H1 (cell line): ENCODE data around the gene RERE. TPM values are rescaled to one million over a fixed set of nuclear protein-coding genes. Genes with fewer than 3 reads are reported as not detected.
"Not testable (repeated sequence)": the region's sequence is repeated elsewhere in the genome, so short reads cannot be mapped to it uniquely, and the experiment has no call there.

Experiments
- CTCF ChIA-PET: fragments of 300-600 bp; sonication (Branson Sonifier 250); formaldehyde crosslinking; loops from one replicate; lab custom pipeline; 2021; ENCODE audit not compliant: partially characterized antibody; lab: Charles Lee
- POLR2A ChIA-PET: fragments of 300-600 bp; sonication (Branson Sonifier 250); formaldehyde crosslinking; loops from one replicate; lab custom pipeline; 2021; ENCODE audit warnings: inconsistent platforms; ENCODE audit not compliant: partially characterized antibody; lab: Charles Lee
- DNase-seq, 2 experiments: peaks; one replicate each; pipeline versions ENCODE4 v3.0.0 to v3.0.0-alpha.2; 2010 to 2022; ENCODE audit warnings: low spot score in 2 of 2, low read depth in 1 of 2, mixed read lengths in 1 of 2
- FAIRE-seq: peaks from 2 replicates; lab custom pipeline; 2011; peaks lifted over from hg19 to GRCh38; lab: Jason Lieb, UNC
- H2AFZ ChIP-seq: 2 replicates; pipeline ENCODE4 v1.8.1; 2012; ENCODE audit warnings: low read length, inconsistent platforms
- H2AK5ac ChIP-seq: 2 replicates; pipeline ENCODE4 v1.6.1; 2013; ENCODE audit warnings: low read depth, low read length
- H2BK120ac ChIP-seq: replicated peaks from 2 replicates; pipeline ENCODE3; 2013; ENCODE audit warnings: low read depth, low read length, inconsistent platforms
- H2BK12ac ChIP-seq: 2 replicates; pipeline ENCODE4 v1.6.1; 2013; ENCODE audit warnings: low read depth, low read length
- H2BK15ac ChIP-seq: 2 replicates; pipeline ENCODE4 v1.6.1; 2013; ENCODE audit warnings: low read length
- H2BK20ac ChIP-seq: 2 replicates; pipeline ENCODE4 v1.6.1; 2013; ENCODE audit warnings: low read length
- H2BK5ac ChIP-seq: 2 replicates; pipeline ENCODE4 v1.6.1; 2013; ENCODE audit warnings: low read depth, low read length
- H3K14ac ChIP-seq: 2 replicates; pipeline ENCODE4 v1.6.1; 2013; ENCODE audit warnings: inconsistent platforms; ENCODE audit not compliant: insufficient read length
- H3K18ac ChIP-seq: 2 replicates; pipeline ENCODE4 v1.6.1; 2013; ENCODE audit warnings: low read length; ENCODE audit errors: extremely low read depth
- H3K23ac ChIP-seq: 2 replicates; pipeline ENCODE4 v1.6.1; 2013; ENCODE audit warnings: inconsistent platforms; ENCODE audit not compliant: insufficient read length
- H3K23me2 ChIP-seq: 2 replicates; pipeline ENCODE4 v1.6.1; 2013; ENCODE audit warnings: low read depth, low read length
- H3K27ac ChIP-seq: 2 replicates; pipeline ENCODE4 v1.6.1; 2011; ENCODE audit warnings: low read depth, low read length, inconsistent platforms
- H3K27me3 ChIP-seq, 4 experiments: replicated peaks in 1 of 4; 1 replicate in 1 of 4; 2 replicates in 3 of 4; pipeline versions ENCODE4 v1.6.1 to v1.8.1; 2011 to 2013; ENCODE audit warnings: low read length in 3 of 4, mild to moderate bottlenecking in 3 of 4, inconsistent platforms in 2 of 4, mixed read lengths in 2 of 4, moderate library complexity in 1 of 4; ENCODE audit not compliant: control insufficient read depth in 3 of 4, insufficient read depth in 3 of 4; ENCODE audit errors: extremely low read depth in 1 of 4
- H3K36me3 ChIP-seq, 4 experiments: 2 replicates each; pipeline versions ENCODE4 v1.6.1 to v1.8.1; 2011 to 2013; ENCODE audit warnings: mild to moderate bottlenecking in 4 of 4, low read length in 3 of 4, moderate library complexity in 2 of 4, control low read depth in 1 of 4, inconsistent platforms in 1 of 4; ENCODE audit not compliant: insufficient read depth in 4 of 4, control insufficient read depth in 2 of 4
- H3K4ac ChIP-seq: replicated peaks from 2 replicates; pipeline ENCODE3; 2013; ENCODE audit warnings: low read length, low read depth, mixed read lengths, inconsistent platforms; ENCODE audit not compliant: insufficient read length
- H3K4me1 ChIP-seq, 4 experiments: replicated peaks in 1 of 4; 1 replicate in 1 of 4; 2 replicates in 3 of 4; pipeline versions ENCODE4 v1.6.1 to v1.8.1; 2011 to 2013; ENCODE audit warnings: low read length in 3 of 4, inconsistent platforms in 2 of 4, mixed read lengths in 1 of 4; ENCODE audit not compliant: insufficient read depth in 4 of 4, control insufficient read depth in 3 of 4
- H3K4me2 ChIP-seq, 2 experiments: 2 replicates each; pipeline versions ENCODE4 v1.6.1 to v1.8.1; 2011 to 2013; ENCODE audit warnings: low read depth in 2 of 2, low read length in 2 of 2, control low read depth in 1 of 2, inconsistent platforms in 1 of 2, mild to moderate bottlenecking in 1 of 2; ENCODE audit not compliant: insufficient read depth in 1 of 2
- H3K4me3 ChIP-seq, 4 experiments: fragments of 200-600, 300-600 bp in 1 of 4; sonication (generic), shearing (Covaris generic), sonication (Bioruptor Twin) in 1 of 4; 2 replicates each; pipeline versions ENCODE4 v1.5.1 to v1.8.1; 2011 to 2016; ENCODE audit warnings: low read length in 4 of 4, low read depth in 3 of 4, control low read depth in 2 of 4, inconsistent platforms in 2 of 4, mild to moderate bottlenecking in 2 of 4, mixed read lengths in 1 of 4, moderate library complexity in 1 of 4; ENCODE audit not compliant: insufficient read depth in 2 of 4; ENCODE audit errors: extremely low read depth in 1 of 4
- H3K56ac ChIP-seq: replicated peaks from 2 replicates; pipeline ENCODE3; 2013; ENCODE audit warnings: low read depth, mild to moderate bottlenecking, mixed read lengths, low read length, inconsistent platforms; ENCODE audit not compliant: insufficient read length
- H3K79me1 ChIP-seq: 2 replicates; pipeline ENCODE4 v1.6.1; 2013; ENCODE audit warnings: low read depth, low read length, control low read depth
- H3K79me2 ChIP-seq, 2 experiments: 2 replicates each; pipeline versions ENCODE4 v1.6.1 to v1.8.1; 2012 to 2013; ENCODE audit warnings: low read length in 2 of 2, mild to moderate bottlenecking in 2 of 2, inconsistent platforms in 1 of 2; ENCODE audit not compliant: insufficient read depth in 2 of 2, control insufficient read depth in 1 of 2
- H3K9ac ChIP-seq, 4 experiments: replicated peaks in 1 of 4; 1 replicate in 1 of 4; 2 replicates in 3 of 4; pipeline versions ENCODE4 v1.6.1 to v1.8.1; 2011 to 2013; ENCODE audit warnings: low read depth in 3 of 4, low read length in 3 of 4, control low read depth in 2 of 4, mild to moderate bottlenecking in 2 of 4, moderate library complexity in 2 of 4, inconsistent platforms in 1 of 4; ENCODE audit errors: extremely low read depth in 1 of 4
- H3K9me3 ChIP-seq, 2 experiments: 2 replicates each; pipeline versions ENCODE4 v1.6.1 to v1.8.1; 2012 to 2013; ENCODE audit warnings: mild to moderate bottlenecking in 2 of 2, moderate library complexity in 2 of 2, control low read depth in 1 of 2, inconsistent platforms in 1 of 2, low read depth in 1 of 2, low read length in 1 of 2, mixed read lengths in 1 of 2; ENCODE audit not compliant: insufficient read depth in 2 of 2
- H4K20me1 ChIP-seq, 2 experiments: replicated peaks in 1 of 2; 2 replicates each; pipeline versions ENCODE3 to v1.8.1; 2011 to 2013; ENCODE audit warnings: inconsistent platforms in 2 of 2, low read length in 2 of 2, mild to moderate bottlenecking in 1 of 2; ENCODE audit not compliant: insufficient read depth in 2 of 2, control insufficient read depth in 1 of 2
- H4K5ac ChIP-seq: 2 replicates; pipeline ENCODE4 v1.6.1; 2013; ENCODE audit warnings: low read length, low read depth, mixed read lengths, inconsistent platforms; ENCODE audit not compliant: insufficient read length
- H4K8ac ChIP-seq: 2 replicates; pipeline ENCODE4 v1.8.0; 2013; ENCODE audit warnings: mild to moderate bottlenecking, moderate library complexity, low read length, inconsistent platforms; ENCODE audit not compliant: insufficient read depth; ENCODE audit errors: extremely low read depth
- H4K91ac ChIP-seq: replicated peaks from 2 replicates; pipeline ENCODE3; 2013; ENCODE audit warnings: low read length, mixed read lengths, inconsistent platforms; ENCODE audit not compliant: insufficient read length
- WGBS, 2 experiments: shearing (Covaris generic) in 1 of 2; methylation state at CpG; one replicate each; pipeline versions ENCODE4 v1.1.6 to v1.1.7; 2013 to 2015; ENCODE audit warnings: low lambda C conversion rate in 2 of 2, mixed read lengths in 2 of 2, inconsistent platforms in 1 of 2, low coverage in 1 of 2, missing lambda C conversion rate in 1 of 2; ENCODE audit not compliant: insufficient replicate concordance in 2 of 2, insufficient coverage in 1 of 2, insufficient read length in 1 of 2; ENCODE audit errors: extremely low coverage in 1 of 2, missing lambda C conversion rate in 1 of 2; 5-methylcytosine and 5-hydroxymethylcytosine counted together
- polyA plus RNA-seq, 7 experiments: library from polyadenylated mRNA; depleted of rRNA in 3 of 7; stranded (reverse) in 5 of 7; unstranded in 2 of 7; fragments of >200 nt in 5 of 7; fragments of 200-250 nt in 2 of 7; gene quantifications; 1 replicate in 5 of 7; 2 replicates in 1 of 7; 4 replicates in 1 of 7; pipeline versions ENCODE4 v1.2.1 to v1.2.3, GENCODE V29; 2011 to 2013; ENCODE audit warnings: missing spikeins in 2 of 7, mixed read lengths in 2 of 7
- total RNA-seq: library from RNA; stranded (reverse); fragmentation: NEBNext Ultra II Directional; extraction: Animal tissue kit (Norgen Biotek cat#: 25700); gene quantifications from 2 replicates; pipeline ENCODE4 v1.2.1, GENCODE V29; 2021

Gene RERE
- total and polyA plus RNA-seq, 2 of the 8 experiments (the other 6 are each of a cell fraction or from before 2014, with no cell fraction given): 15.3 to 142 TPM

DNA sequence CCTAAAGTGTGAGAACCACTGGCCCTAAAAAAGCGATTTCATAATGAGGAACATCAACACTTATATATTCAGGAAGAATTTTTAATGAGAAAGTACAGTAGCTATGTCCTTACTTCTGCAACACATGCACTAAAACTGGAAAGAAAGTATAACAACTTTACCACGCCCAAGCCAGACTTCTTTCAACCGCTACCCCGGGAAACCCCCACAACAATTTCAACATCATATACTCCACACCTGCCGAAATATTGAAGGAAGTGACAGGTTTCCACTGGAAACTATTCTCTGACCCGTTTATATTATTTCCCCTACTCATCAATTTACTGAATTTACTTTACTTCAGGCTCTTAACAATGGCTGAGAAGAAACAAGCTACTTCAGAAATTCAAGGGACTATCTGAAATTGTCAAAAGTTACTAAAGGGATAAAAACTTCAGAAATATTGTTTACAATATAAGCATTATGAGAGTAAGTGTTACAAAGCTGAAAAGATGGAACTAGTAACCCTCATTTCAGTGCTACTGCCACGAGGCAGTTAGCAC lies 193.7 kb downstream of the RERE start:
- H4K8ac ChIP-seq, H3K4ac ChIP-seq, H3K23ac ChIP-seq, H4K91ac ChIP-seq, H3K23me2 ChIP-seq, H3K18ac ChIP-seq, H2BK120ac ChIP-seq, H3K36me3 ChIP-seq, H2BK20ac ChIP-seq, H2AFZ ChIP-seq, H3K27ac ChIP-seq, H3K4me2 ChIP-seq, DNase-seq, POLR2A ChIA-PET, H3K27me3 ChIP-seq, H3K9me3 ChIP-seq, FAIRE-seq, H2AK5ac ChIP-seq, H3K79me1 ChIP-seq, H2BK12ac ChIP-seq, H2BK5ac ChIP-seq, H3K9ac ChIP-seq, H2BK15ac ChIP-seq, H3K4me3 ChIP-seq, H3K56ac ChIP-seq, H4K5ac ChIP-seq, H3K14ac ChIP-seq: not testable (repeated sequence)
- 93% methylated on average over 7 of the region's 7 CpGs; no CpG with 5 or more reads in 1 of the 2 experiments for WGBS, 2 experiments
- peaks cover 0 to 13% (median 4%) of the 10 kb centered on the region in 4 experiments; a peak in 4 of 7 replicates for H3K4me1 ChIP-seq
- CTCF ChIA-PET: interaction anchor here (0.7 kb wide), 1 partner anchor 62 kb away, joined by 3 read pairs; no protein-coding TSS in a partner anchor
- peaks cover 11 to 82% of the 10 kb centered on the region in 2 experiments; a peak in 3 of 4 replicates for H3K79me2 ChIP-seq
- peaks cover 12% of the 10 kb centered on the region in 2 experiments for H4K20me1 ChIP-seq
